Loucy (cell line): ENCODE data around the gene CRELD2.

ENCODE experiments used
- H2AFZ ChIP-seq: fragments of 200-600 bp; sonication (generic); 2 replicates; pipeline ENCODE4 v1.6.0; 2016; ENCODE audit warnings: antibody characterized with exemption, mild to moderate bottlenecking, low read length, moderate library complexity
- H3F3A ChIP-seq: fragments of 200-600 bp; 2 replicates; pipeline ENCODE4 v1.6.0; 2016; ENCODE audit warnings: antibody characterized with exemption, low read depth, mild to moderate bottlenecking
- H3K27me3 ChIP-seq: fragments of 200-600 bp; sonication (generic); 2 replicates; pipeline ENCODE4 v1.6.1; 2014; ENCODE audit warnings: low read length, mild to moderate bottlenecking; ENCODE audit not compliant: insufficient read depth, poor library complexity, severe bottlenecking
- H3K36me3 ChIP-seq: fragments of 200-600 bp; sonication (generic); 2 replicates; pipeline ENCODE4 v1.6.1; 2016; ENCODE audit warnings: low read length; ENCODE audit not compliant: insufficient read depth
- H3K4me1 ChIP-seq: fragments of 200-600 bp; sonication (generic); 2 replicates; pipeline ENCODE4 v1.5.1; 2014; ENCODE audit warnings: low read length, mild to moderate bottlenecking; ENCODE audit not compliant: insufficient read depth, poor library complexity, severe bottlenecking
- H3K4me2 ChIP-seq: fragments of 200-600 bp; sonication (generic); 2 replicates; pipeline ENCODE4 v1.6.0; 2014; ENCODE audit warnings: antibody characterized with exemption, low read length, low read depth, mild to moderate bottlenecking; ENCODE audit not compliant: poor library complexity, severe bottlenecking
- H3K4me3 ChIP-seq: fragments of 200-600 bp; sonication (generic); 2 replicates; pipeline ENCODE4 v1.5.1; 2014; ENCODE audit warnings: low read length, mild to moderate bottlenecking, mixed read lengths; ENCODE audit not compliant: poor library complexity, severe bottlenecking
- H3K79me2 ChIP-seq: fragments of 200-600 bp; sonication (generic); 2 replicates; pipeline ENCODE4 v1.6.1; 2014; ENCODE audit warnings: low read length; ENCODE audit not compliant: insufficient read depth
- H3K9ac ChIP-seq: fragments of 200-600 bp; sonication (generic); 2 replicates; pipeline ENCODE4 v1.6.0; 2014; ENCODE audit warnings: mild to moderate bottlenecking, low read depth, low read length, moderate library complexity; ENCODE audit not compliant: poor library complexity, severe bottlenecking
- H3K9me2 ChIP-seq: fragments of 200-600 bp; sonication (generic); replicated peaks from 2 replicates; pipeline ENCODE4 v1.6.1; 2016; ENCODE audit warnings: low read depth, low read length, mixed read lengths
- H3K9me3 ChIP-seq: fragments of 200-600 bp; sonication (generic); 2 replicates; pipeline ENCODE4 v1.6.1; 2014; ENCODE audit warnings: mild to moderate bottlenecking, antibody characterized with exemption, low read length, low read depth; ENCODE audit not compliant: insufficient read depth
- H4K20me1 ChIP-seq: fragments of 200-600 bp; sonication (generic); 2 replicates; pipeline ENCODE4 v1.6.0; 2014; ENCODE audit warnings: antibody characterized with exemption, low read length, mild to moderate bottlenecking; ENCODE audit not compliant: insufficient read depth, poor library complexity, severe bottlenecking
- CTCF ChIP-seq: fragments of 200-600 bp; sonication (generic); conservative IDR thresholded peaks from 2 replicates; pipeline ENCODE4 v1.5.1; 2014; ENCODE audit warnings: mild to moderate bottlenecking, antibody characterized with exemption, low read length
- EZH2phosphoT487 ChIP-seq: fragments of 200-600 bp; IDR thresholded peaks from 2 replicates; pipeline ENCODE4 v1.6.1; 2018; ENCODE audit warnings: antibody characterized with exemption, mild to moderate bottlenecking, moderate library complexity, borderline replicate concordance

The CRELD2 gene

GRCh38 chr22:49967706-49968208 is 49.3 kb downstream of the CRELD2 start:
- Histone ChIP-seq H2AFZ (no peak overlapping the region), H3K79me2 (peaks cover 31% of the 10 kb centered on the region), H3K4me2 (no peak overlapping the region), H3K27me3 (no peaks in the 10 kb centered on the region), H3F3A (no peaks in the 10 kb centered on the region), H3K9ac (no peak overlapping the region), H3K4me1 (peaks cover 33% of the 10 kb centered on the region), H4K20me1 (peaks cover 27% of the 10 kb centered on the region), H3K9me2 (no peaks in the 10 kb centered on the region), H3K9me3 (no peaks in the 10 kb centered on the region), H3K36me3 (peaks cover 14% of the 10 kb centered on the region; the same call in 1 of the 2 replicates), H3K4me3 (no peak overlapping the region)
- TF ChIP-seq CTCF (no peak), EZH2phosphoT487 (no peak)

DNA sequence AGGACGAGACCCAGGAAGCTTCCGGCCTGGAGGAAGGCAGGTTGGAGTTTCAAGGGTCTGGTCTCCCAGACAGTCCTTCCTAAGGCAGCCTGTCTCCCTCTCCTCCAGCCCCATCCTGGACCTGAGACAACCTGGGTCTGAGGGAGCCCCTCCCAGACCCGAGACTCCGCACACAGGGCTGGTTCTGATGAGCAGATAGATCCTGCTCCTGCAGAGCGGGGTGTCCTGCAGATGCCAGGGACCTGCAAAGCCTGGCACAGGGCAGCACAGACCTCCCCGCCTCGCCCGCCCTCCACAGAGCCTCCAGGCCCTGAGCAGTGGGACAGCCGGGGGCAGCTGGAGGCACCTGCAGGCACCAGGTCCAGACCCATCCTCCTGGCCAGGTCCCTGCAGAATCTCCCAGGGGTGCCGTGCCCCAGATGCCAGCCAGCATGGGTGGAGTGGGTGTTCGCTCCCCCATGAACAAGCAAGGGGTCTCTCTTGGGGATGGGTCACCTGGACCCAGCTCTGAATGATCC is 49.9 kb downstream of the CRELD2 start:
- Histone ChIP-seq H2AFZ (no peak overlapping the region), H4K20me1 (peaks cover 20% of the 10 kb centered on the region), H3K36me3 (peaks cover 8% of the 10 kb centered on the region; the same call in 1 of the 2 replicates), H3K9me3 (no peaks in the 10 kb centered on the region), H3F3A (no peaks in the 10 kb centered on the region), H3K4me1 (peaks cover 28% of the 10 kb centered on the region), H3K9ac (no peak overlapping the region), H3K4me3 (no peak overlapping the region), H3K79me2 (peaks cover 25% of the 10 kb centered on the region), H3K9me2 (no peaks in the 10 kb centered on the region), H3K4me2 (no peak overlapping the region), H3K27me3 (no peaks in the 10 kb centered on the region)
- TF ChIP-seq EZH2phosphoT487 (no peak), CTCF (no peak)

DNA sequence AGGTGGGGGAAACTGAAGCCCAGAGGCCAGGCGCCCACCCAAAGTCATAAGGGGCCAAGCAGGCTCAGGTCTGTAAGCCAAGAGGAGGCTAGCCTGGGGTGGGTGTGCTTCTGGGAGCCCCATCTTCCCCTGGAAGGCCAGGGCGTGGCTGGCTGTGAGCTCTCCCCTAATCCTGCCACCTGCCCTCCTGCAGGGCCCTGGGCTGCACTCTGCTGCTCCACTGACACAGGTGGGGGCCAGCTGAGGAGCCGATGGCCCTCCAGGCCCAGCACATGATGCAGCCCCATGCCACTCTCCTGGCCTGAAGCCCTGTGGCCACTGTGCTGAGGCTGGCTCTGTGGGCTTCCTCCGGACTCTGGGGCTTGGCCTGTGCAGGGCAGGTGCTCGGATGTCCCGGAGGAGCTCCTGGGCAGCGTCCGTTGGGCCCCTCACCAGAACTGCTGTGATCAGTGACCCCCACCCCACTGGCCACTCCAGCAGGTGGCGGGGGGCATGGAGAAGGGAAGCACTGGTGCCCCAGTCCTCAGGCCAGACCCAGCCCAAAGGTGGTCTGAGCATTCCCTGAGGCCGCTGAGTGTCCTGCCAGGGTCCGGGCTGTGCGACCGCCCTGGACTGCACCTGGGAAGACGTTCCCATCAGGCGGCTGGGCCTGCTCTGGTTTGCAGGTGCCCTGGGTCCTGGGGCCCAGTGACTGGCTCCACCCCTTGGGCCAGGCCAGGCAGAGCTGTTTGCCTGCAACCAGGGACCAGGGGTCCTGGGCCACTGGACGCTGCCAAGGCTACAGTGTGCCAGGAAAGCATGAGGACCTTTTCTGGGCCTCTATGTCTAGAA is 50.6 kb downstream of the CRELD2 start:
- Histone ChIP-seq H2AFZ (no peak overlapping the region), H4K20me1 (peaks cover 14% of the 10 kb centered on the region), H3K4me3 (no peak overlapping the region), H3K4me1 (peaks cover 21% of the 10 kb centered on the region), H3K9me2 (no peaks in the 10 kb centered on the region), H3K79me2 (peaks cover 18% of the 10 kb centered on the region), H3K27me3 (no peaks in the 10 kb centered on the region), H3K9ac (no peak overlapping the region), H3K36me3 (peaks cover under 1% of the 10 kb centered on the region; the same call in 1 of the 2 replicates), H3K4me2 (no peak overlapping the region), H3F3A (no peaks in the 10 kb centered on the region), H3K9me3 (no peaks in the 10 kb centered on the region)
- no peak for TF ChIP-seq CTCF
- no peak for TF ChIP-seq EZH2phosphoT487
